B cell (primary cell): ENCODE data around the gene IL10RA. TPM values are rescaled to one million over a fixed set of nuclear protein-coding genes. Genes with fewer than 3 reads are reported as not detected.

Experiments
- ATAC-seq: fragments of 200-7000 bp; cut with Tn5 transposase; one replicate; pipeline ENCODE4 v1.10.0; 2021; ENCODE audit warnings: low read depth, mild to moderate bottlenecking, moderate number of reproducible peaks, moderate library complexity
- CTCF ChIA-PET: fragments of 350-600 bp; sonication (Branson Sonifier 250); formaldehyde crosslinking; loops from one replicate; lab custom pipeline; 2021; ENCODE audit warnings: antibody characterized with exemption, inconsistent platforms; lab: Charles Lee
- POLR2A ChIA-PET: fragments of 350-600 bp; sonication (Branson Sonifier 250); formaldehyde crosslinking; loops from one replicate; lab custom pipeline; 2021; ENCODE audit warnings: antibody characterized with exemption; lab: Charles Lee
- DNase-seq: peaks from one replicate; pipeline ENCODE4 v3.0.0; 2013
- H2AFZ ChIP-seq: 2 replicates; pipeline ENCODE4 v1.6.1; 2012; ENCODE audit warnings: mild to moderate bottlenecking, low read depth, low read length; ENCODE audit not compliant: insufficient read depth, poor library complexity, severe bottlenecking
- H3K27ac ChIP-seq, 2 donors: 1 replicate in 1 of 2; 2 replicates in 1 of 2; pipeline ENCODE4 v1.5.1; 2012 to 2013; ENCODE audit warnings: low read length in 2 of 2, mild to moderate bottlenecking in 2 of 2, moderate library complexity in 1 of 2
- H3K27me3 ChIP-seq, 4 experiments: fragments of 200-600 bp in 1 of 4; sonication (generic) in 1 of 4; replicated peaks in 1 of 4; 1 replicate in 2 of 4; 2 replicates in 2 of 4; pipeline versions ENCODE4 v1.6.1 to v1.7.0; 2013 to 2016; ENCODE audit warnings: low read length in 3 of 4, mild to moderate bottlenecking in 2 of 4, mixed read lengths in 1 of 4, moderate library complexity in 1 of 4; ENCODE audit not compliant: insufficient read depth in 4 of 4, control insufficient read depth in 3 of 4; ENCODE audit errors: control extremely low read depth in 1 of 4
- H3K36me3 ChIP-seq, 2 experiments: replicated peaks in 1 of 2; 1 replicate in 1 of 2; 2 replicates in 1 of 2; pipeline versions ENCODE4 v1.6.1 to v1.7.1; 2013; ENCODE audit warnings: low read length in 1 of 2; ENCODE audit not compliant: insufficient read depth in 2 of 2, control insufficient read depth in 1 of 2; ENCODE audit errors: control extremely low read depth in 1 of 2, extremely low read depth in 1 of 2
- H3K4me1 ChIP-seq, 2 donors: fragments of 200-600 bp in 1 of 2; sonication (generic) in 1 of 2; 1 replicate in 1 of 2; 2 replicates in 1 of 2; pipeline versions ENCODE4 v1.5.1 to v1.6.1; 2013 to 2017; ENCODE audit warnings: low read length in 2 of 2; ENCODE audit not compliant: control insufficient read depth in 2 of 2, insufficient read depth in 2 of 2
- H3K4me2 ChIP-seq: replicated peaks from 2 replicates; pipeline ENCODE3; 2012; ENCODE audit warnings: mild to moderate bottlenecking, low read depth, low read length; ENCODE audit not compliant: poor library complexity, severe bottlenecking
- H3K4me3 ChIP-seq, 5 experiments: fragments of 200-600 bp in 1 of 5; sonication (generic) in 1 of 5; 1 replicate in 3 of 5; 2 replicates in 2 of 5; pipeline versions ENCODE4 v1.5.1 to v1.7.0; 2011 to 2016; ENCODE audit warnings: low read length in 4 of 5, mild to moderate bottlenecking in 4 of 5, low read depth in 2 of 5, control low read depth in 1 of 5, moderate library complexity in 1 of 5; ENCODE audit not compliant: insufficient read depth in 1 of 5; ENCODE audit errors: control extremely low read depth in 1 of 5, extremely low read depth in 1 of 5
- H3K79me2 ChIP-seq: fragments of 200-600 bp; sonication (generic); one replicate; pipeline ENCODE4 v1.6.0; 2016; ENCODE audit warnings: low read length; ENCODE audit not compliant: control insufficient read depth, insufficient read depth
- H3K9ac ChIP-seq: fragments of 200-600 bp; sonication (generic); 2 replicates; pipeline ENCODE4 v1.6.1; 2017; ENCODE audit warnings: mild to moderate bottlenecking, low read length, moderate library complexity
- H3K9me3 ChIP-seq, 3 donors: one replicate each; pipeline versions ENCODE4 v1.6.1 to v1.7.1; 2013; ENCODE audit warnings: low read length in 2 of 3; ENCODE audit not compliant: control insufficient read depth in 2 of 3, insufficient read depth in 1 of 3; ENCODE audit errors: control extremely low read depth in 1 of 3
- H4K20me1 ChIP-seq: 2 replicates; pipeline ENCODE4 v1.6.0; 2012; ENCODE audit warnings: mild to moderate bottlenecking, low read length; ENCODE audit not compliant: insufficient read depth, control insufficient read depth, poor library complexity, severe bottlenecking
- H3K27ac Mint-ChIP-seq: one replicate; pipeline ENCODE4 v1.8.0; 2021; ENCODE audit warnings: mixed read lengths
- H3K27me3 Mint-ChIP-seq: one replicate; pipeline ENCODE4 v1.8.0; 2021; ENCODE audit warnings: mixed read lengths
- H3K4me1 Mint-ChIP-seq: one replicate; pipeline ENCODE4 v1.8.0; 2021; ENCODE audit warnings: mixed read lengths
- H3K4me3 Mint-ChIP-seq: one replicate; pipeline ENCODE4 v1.8.0; 2021; ENCODE audit warnings: mixed read lengths
- H3K9me3 Mint-ChIP-seq: one replicate; pipeline ENCODE4 v1.8.0; 2022; ENCODE audit warnings: mixed read lengths; ENCODE audit not compliant: insufficient read depth
- CTCF ChIP-seq: fragments of 200-600 bp; IDR thresholded peaks from one replicate; pipeline ENCODE4 v1.8.0; 2022; ENCODE audit warnings: antibody characterized with exemption, mild to moderate bottlenecking
- EZH2 ChIP-seq: IDR thresholded peaks from 2 replicates; pipeline ENCODE4 v1.6.1; 2012; ENCODE audit warnings: borderline replicate concordance, low read depth, mild to moderate bottlenecking, moderate library complexity, low read length; ENCODE audit not compliant: insufficient read depth, poor library complexity, severe bottlenecking
- WGBS: methylation state at CpG from one replicate; pipeline ENCODE4 v1.1.5; 2013; ENCODE audit warnings: missing lambda C conversion rate; ENCODE audit not compliant: insufficient coverage; 5-methylcytosine and 5-hydroxymethylcytosine counted together
- intact Hi-C: fragments of 100-400 bp; cut with micrococcal nuclease; formaldehyde crosslinking; loops from one replicate; pipeline ENCODE4 v1.10.0; 2022
- polyA plus RNA-seq: library from polyadenylated mRNA; depleted of rRNA; stranded (reverse); fragments of >200 nt; gene quantifications from 2 replicates; pipeline ENCODE4 v1.2.3, GENCODE V29; 2012
- total RNA-seq, 2 donors: library from RNA; stranded (reverse); fragments of 120-200 nt in 1 of 2; gene quantifications; 1 replicate in 1 of 2; 2 replicates in 1 of 2; pipeline versions ENCODE4 v1.2.3 to v1.2.4, GENCODE V29; 2013 to 2022

Gene IL10RA
- total and polyA plus RNA-seq, 2 donors (not counting 1 experiment from before 2014, with no cell fraction given) = 73.3 to 417 TPM

GRCh38 chr11:118046051-118046963, 60.1 kb downstream of the IL10RA start:
- no peak overlapping the region for H3K4me2 ChIP-seq
- no peaks in the 10 kb centered on the region for H3K9me3 ChIP-seq
- WGBS = 76% methylated on average over 2 of the region's 5 CpGs
- TF ChIP-seq CTCF (no peak), EZH2 (no peak)
- no peak for DNase-seq
- ChIA-PET POLR2A (interaction anchor here (0.9 to 1.3 kb wide), 3 partner anchors 31 to 93 kb away, joined by 3 to 4 read pairs (median 3); no protein-coding TSS in a partner anchor), CTCF (interaction anchor here (0.7 to 6.3 kb wide), 6 partner anchors 19 to 238 kb away, joined by 3 to 79 read pairs (median 3); no protein-coding TSS in a partner anchor)
- no peak overlapping the region for H3K9ac ChIP-seq
- peaks cover 11 to 15% of the 10 kb centered on the region in 2 donors for H3K4me1 ChIP-seq
- no peaks in the 10 kb centered on the region for H3K79me2 ChIP-seq
- H3K36me3 ChIP-seq = no peaks in the 10 kb centered on the region
- intact Hi-C loops = no loop called here
- Mint-ChIP-seq H3K9me3 (no peaks in the 10 kb centered on the region), H3K27me3 (no peaks in the 10 kb centered on the region), H3K4me3 (no peak overlapping the region), H3K27ac (no peak overlapping the region), H3K4me1 (peaks cover 40% of the 10 kb centered on the region)
- no peak overlapping the region for H3K4me3 ChIP-seq
- H4K20me1 ChIP-seq = no peaks in the 10 kb centered on the region
- H3K27ac ChIP-seq = no peak overlapping the region
- ATAC-seq = no peak
- H2AFZ ChIP-seq = no peak overlapping the region
- no peaks in the 10 kb centered on the region for H3K27me3 ChIP-seq
